IMR-90 (cell line): ENCODE results near the gene DDX31. TPM values are rescaled to one million over a fixed set of nuclear protein-coding genes. Genes with fewer than 3 reads are reported as not detected.

Source experiments
- ATAC-seq: fragments of 200-7000 bp; cut with Tn5 transposase; 2 replicates; pipeline ENCODE4 v1.9.1; 2020; ENCODE audit warnings: low read depth, mild to moderate bottlenecking, moderate library complexity
- BruUV-seq: library from RNA; stranded (reverse); fragments of 400-500 nt; replicated peaks from 2 replicates; lab custom pipeline; 2021; lab: Mats Ljungman, UMichigan
- CTCF ChIA-PET: fragments of 300-600 bp; formaldehyde crosslinking; extraction: SDS; loops from one replicate; lab custom pipeline; 2021; ENCODE audit warnings: antibody characterized with exemption; lab: Yijun Ruan, JAX
- POLR2A ChIA-PET: fragments of 300-600 bp; sonication (Branson Sonifier 250); formaldehyde crosslinking; loops from one replicate; lab custom pipeline; 2022; ENCODE audit warnings: antibody characterized with exemption; ENCODE audit not compliant: unreplicated experiment; lab: Charles Lee
- DNase-seq: peaks from one replicate; pipeline ENCODE4 v3.0.0; 2013
- H2AFZ ChIP-seq: replicated peaks from 2 replicates; pipeline ENCODE3; 2013; ENCODE audit warnings: low read length, mild to moderate bottlenecking; ENCODE audit not compliant: poor library complexity
- H2AK5ac ChIP-seq: 2 replicates; pipeline ENCODE4 v1.6.1; 2013; ENCODE audit warnings: low read depth, low read length, inconsistent platforms
- H2AK9ac ChIP-seq: replicated peaks from 2 replicates; pipeline ENCODE3; 2013; ENCODE audit warnings: mild to moderate bottlenecking, low read depth, low read length, moderate library complexity; ENCODE audit not compliant: poor library complexity
- H2BK120ac ChIP-seq: 2 replicates; pipeline ENCODE4 v1.6.1; 2013; ENCODE audit warnings: low read depth, low read length, inconsistent platforms
- H2BK15ac ChIP-seq: 3 replicates; pipeline ENCODE4 v1.6.1; 2013; ENCODE audit warnings: low read depth, low read length, inconsistent platforms
- H2BK20ac ChIP-seq: 2 replicates; pipeline ENCODE4 v1.6.1; 2013; ENCODE audit warnings: low read depth, mild to moderate bottlenecking, inconsistent platforms, low read length, moderate library complexity
- H2BK5ac ChIP-seq: 2 replicates; pipeline ENCODE4 v1.6.1; 2013; ENCODE audit warnings: mild to moderate bottlenecking, low read depth, low read length, inconsistent platforms; ENCODE audit not compliant: poor library complexity, severe bottlenecking
- H3K14ac ChIP-seq: replicated peaks from 2 replicates; pipeline ENCODE4 v1.6.1; 2013; ENCODE audit warnings: low read depth, low read length, inconsistent platforms
- H3K18ac ChIP-seq: 2 replicates; pipeline ENCODE4 v1.6.1; 2013; ENCODE audit warnings: low read depth, low read length, control low read depth
- H3K23ac ChIP-seq: 2 replicates; pipeline ENCODE4 v1.6.1; 2013; ENCODE audit warnings: low read depth, low read length, inconsistent platforms
- H3K27ac ChIP-seq: 2 replicates; pipeline ENCODE4 v1.5.1; 2013; ENCODE audit warnings: mild to moderate bottlenecking, control low read depth, low read length; ENCODE audit not compliant: insufficient read depth
- H3K27me3 ChIP-seq: 2 replicates; pipeline ENCODE4 v1.6.1; 2013; ENCODE audit warnings: low read length; ENCODE audit not compliant: control insufficient read depth, insufficient read depth
- H3K36me3 ChIP-seq: 2 replicates; pipeline ENCODE4 v1.6.1; 2013; ENCODE audit warnings: low read length, mixed read lengths; ENCODE audit not compliant: control insufficient read depth, insufficient read depth
- H3K4ac ChIP-seq: 2 replicates; pipeline ENCODE4 v1.6.1; 2013; ENCODE audit warnings: low read depth, low read length, inconsistent platforms
- H3K4me1 ChIP-seq: 2 replicates; pipeline ENCODE4 v1.6.1; 2013; ENCODE audit warnings: low read length, mixed read lengths; ENCODE audit not compliant: control insufficient read depth, insufficient read depth
- H3K4me2 ChIP-seq: 2 replicates; pipeline ENCODE4 v1.6.1; 2013; ENCODE audit warnings: low read depth, mild to moderate bottlenecking, control low read depth, low read length, moderate library complexity
- H3K4me3 ChIP-seq: 2 replicates; pipeline ENCODE4 v1.5.1; 2013; ENCODE audit warnings: low read depth, mild to moderate bottlenecking, control low read depth, low read length, moderate library complexity; ENCODE audit not compliant: insufficient read depth
- H3K56ac ChIP-seq: 2 replicates; pipeline ENCODE4 v1.6.1; 2013; ENCODE audit warnings: low read length, inconsistent platforms; ENCODE audit not compliant: insufficient read depth; ENCODE audit errors: extremely low read depth
- H3K79me1 ChIP-seq, 2 experiments: 2 replicates each; pipeline ENCODE4 v1.6.1; 2013; ENCODE audit warnings: low read length in 2 of 2, inconsistent platforms in 1 of 2, low read depth in 1 of 2
- H3K9ac ChIP-seq: 2 replicates; pipeline ENCODE4 v1.6.1; 2013; ENCODE audit warnings: low read depth, low read length, control low read depth
- H3K9me1 ChIP-seq: 2 replicates; pipeline ENCODE4 v1.6.1; 2013; ENCODE audit warnings: low read length, inconsistent platforms; ENCODE audit not compliant: insufficient read depth
- H3K9me3 ChIP-seq: 2 replicates; pipeline ENCODE4 v1.6.1; 2013; ENCODE audit warnings: low read length; ENCODE audit not compliant: control insufficient read depth, insufficient read depth
- H4K20me1 ChIP-seq: 2 replicates; pipeline ENCODE4 v1.6.1; 2013; ENCODE audit warnings: low read length, inconsistent platforms; ENCODE audit not compliant: insufficient read depth
- H4K5ac ChIP-seq: 2 replicates; pipeline ENCODE4 v1.6.1; 2013; ENCODE audit warnings: mild to moderate bottlenecking, low read depth, low read length, control low read depth
- H4K8ac ChIP-seq, 2 experiments: 2 replicates each; pipeline ENCODE4 v1.6.1; 2013; ENCODE audit warnings: low read depth in 2 of 2, low read length in 2 of 2, control low read depth in 1 of 2, inconsistent platforms in 1 of 2
- H4K91ac ChIP-seq: 2 replicates; pipeline ENCODE4 v1.6.1; 2013; ENCODE audit warnings: low read depth, low read length, inconsistent platforms; ENCODE audit not compliant: insufficient read depth
- CHD1 ChIP-seq: IDR thresholded peaks from 2 replicates; pipeline ENCODE4 v1.6.1; 2012; ENCODE audit warnings: low read depth, low read length, improper control_type of control experiment
- MAFK ChIP-seq: IDR thresholded peaks from 2 replicates; pipeline ENCODE4 v1.6.1; 2012; ENCODE audit warnings: low read depth, low read length, improper control_type of control experiment
- NFE2L2 ChIP-seq: fragments of 150-350 bp; IDR thresholded peaks from 2 replicates; pipeline ENCODE4 v1.6.1; 2016; ENCODE audit warnings: low read depth, mild to moderate bottlenecking, low read length
- RAD21 ChIP-seq: IDR thresholded peaks from 2 replicates; pipeline ENCODE4 v1.6.1; 2012; ENCODE audit warnings: low read length, improper control_type of control experiment
- RFX5 ChIP-seq: IDR thresholded peaks from 2 replicates; pipeline ENCODE4 v1.8.0; 2012; ENCODE audit warnings: low read depth, mild to moderate bottlenecking, low read length, moderate library complexity
- WGBS, 2 experiments: methylation state at CpG; one replicate each; pipeline versions ENCODE4 v1.1.5 to v1.1.7; 2013; ENCODE audit warnings: missing lambda C conversion rate in 2 of 2; ENCODE audit not compliant: insufficient read length in 1 of 2; ENCODE audit errors: extremely low coverage in 2 of 2; 5-methylcytosine and 5-hydroxymethylcytosine counted together
- dilution Hi-C: fragments of 300-500 bp; cut with HindIII; formaldehyde crosslinking; loops from one replicate; pipeline ENCODE4 v1.14.3; 2018; ENCODE audit warnings: low sequenced_read_pairs; ENCODE audit not compliant: unreplicated experiment
- in situ Hi-C: fragments of 300-500 bp; cut with MboI; formaldehyde crosslinking; loops from 3 replicates; pipeline ENCODE4 v1.14.3; 2019; ENCODE audit warnings: low sequenced_read_pairs, inconsistent platforms, mixed read lengths
- intact Hi-C: fragments of 100-400 bp; cut with micrococcal nuclease; formaldehyde crosslinking; loops from 2 replicates; pipeline ENCODE4 v1.10.0; 2022
- polyA plus RNA-seq, 3 experiments: library from polyadenylated mRNA; depleted of rRNA; stranded (reverse); fragments of >200 nt; gene quantifications; 2 replicates each; pipeline ENCODE4 v1.2.3, GENCODE V29; 2012; ENCODE audit warnings: low replicate concordance in 1 of 3
- total RNA-seq: library from RNA; depleted of rRNA; stranded (reverse); fragments of >200 nt; gene quantifications from 2 replicates; pipeline ENCODE4 v1.2.3, GENCODE V29; 2012
- TF ChIP-seq, protein P1 (sequence below): fragments of 150-350 bp; IDR thresholded peaks from 2 replicates; pipeline ENCODE4 v1.6.1; 2017; ENCODE audit warnings: mild to moderate bottlenecking, antibody characterized with exemption, low read length, low read depth

Gene DDX31
- total and polyA plus RNA-seq, 2 of the 4 experiments (the other 2 are of a cell fraction): 10.7 to 14.0 TPM

DNA sequence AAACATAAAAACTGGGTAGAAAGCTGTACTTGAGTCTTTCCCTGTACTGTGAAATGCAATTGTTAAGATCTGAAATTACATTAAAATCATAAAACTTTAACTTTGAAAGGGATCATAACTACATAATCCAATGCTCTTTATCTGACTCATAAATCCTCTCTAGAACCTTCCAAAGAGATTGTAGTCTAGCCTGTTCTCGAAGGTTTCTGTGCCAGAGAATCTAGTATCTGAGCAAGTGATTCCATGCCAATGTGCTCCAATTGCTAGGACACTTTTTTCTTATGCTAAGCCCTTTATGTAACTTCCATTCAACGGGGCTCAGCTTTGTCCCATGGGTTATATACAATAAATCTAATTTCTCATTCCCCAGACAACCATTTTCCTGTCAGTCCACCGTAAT, 21.1 kb downstream of the DDX31 start:
- Histone ChIP-seq H3K4ac (no peak overlapping the region), H4K8ac (no peak overlapping the region), H3K36me3 (peaks cover 36% of the 10 kb centered on the region), H3K14ac (no peak overlapping the region), H3K23ac (no peak overlapping the region), H4K91ac (no peak overlapping the region), H4K20me1 (peaks cover 8% of the 10 kb centered on the region; the same call in 1 of the 2 replicates), H2AK9ac (no peak overlapping the region), H4K5ac (no peak overlapping the region), H3K9me1 (peaks cover 12% of the 10 kb centered on the region), H3K9me3 (no peaks in the 10 kb centered on the region), H2BK20ac (no peak overlapping the region), H3K27me3 (no peaks in the 10 kb centered on the region), H2BK15ac (no peak overlapping the region), H2BK120ac (no peak overlapping the region), H2BK5ac (no peak overlapping the region), H3K18ac (no peak overlapping the region), H2AFZ (no peak overlapping the region), H3K4me3 (no peak overlapping the region), H3K27ac (no peak overlapping the region), H3K4me2 (no peak overlapping the region), H3K9ac (no peak overlapping the region), H3K56ac (no peak overlapping the region), H2AK5ac (no peak overlapping the region), H3K79me1 (peaks cover 0 to 8% of the 10 kb centered on the region in 2 experiments; a peak in 3 of 4 replicates), H3K4me1 (peaks cover 10% of the 10 kb centered on the region)
- POLR2A ChIA-PET: no interaction called here
- ATAC-seq (no peak), DNase-seq (no peak)
- in situ Hi-C loops: no loop called here
- BruUV-seq: no TSS peak
- TF ChIP-seq RFX5 (no peak), NFE2L2 (no peak), RAD21 (no peak), CHD1 (no peak), MAFK (no peak)
- TF ChIP-seq, protein P1, sequence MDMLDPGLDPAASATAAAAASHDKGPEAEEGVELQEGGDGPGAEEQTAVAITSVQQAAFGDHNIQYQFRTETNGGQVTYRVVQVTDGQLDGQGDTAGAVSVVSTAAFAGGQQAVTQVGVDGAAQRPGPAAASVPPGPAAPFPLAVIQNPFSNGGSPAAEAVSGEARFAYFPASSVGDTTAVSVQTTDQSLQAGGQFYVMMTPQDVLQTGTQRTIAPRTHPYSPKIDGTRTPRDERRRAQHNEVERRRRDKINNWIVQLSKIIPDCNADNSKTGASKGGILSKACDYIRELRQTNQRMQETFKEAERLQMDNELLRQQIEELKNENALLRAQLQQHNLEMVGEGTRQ: no peak
- CTCF ChIA-PET: no interaction called here
- WGBS, 2 experiments: 100% methylated on average over 1 of the region's 3 CpGs; no CpG with 5 or more reads in 1 of the 2 experiments
- intact Hi-C loops: no loop called here
- dilution Hi-C loops: no loop called here
